ENCODE measurements around the gene BMAL2. TPM values are rescaled to one million over a fixed set of nuclear protein-coding genes. Genes with fewer than 3 reads are reported as not detected.

The BMAL2 gene
- total RNA-seq, 1 donor from 2014 or later = 6.9 TPM

- Histone ChIP-seq H3K9me3 (no peaks in the 10 kb centered on the region), H3K36me3 (peaks cover 63% of the 10 kb centered on the region), H3K4me1 (peaks cover 3% of the 10 kb centered on the region), H3K27me3 (no peaks in the 10 kb centered on the region), H3K4me3 (no peak overlapping the region), H3K27ac (no peak overlapping the region)
- DNase-seq (no peak), ATAC-seq (no peak)
- TF ChIP-seq, protein P1, sequence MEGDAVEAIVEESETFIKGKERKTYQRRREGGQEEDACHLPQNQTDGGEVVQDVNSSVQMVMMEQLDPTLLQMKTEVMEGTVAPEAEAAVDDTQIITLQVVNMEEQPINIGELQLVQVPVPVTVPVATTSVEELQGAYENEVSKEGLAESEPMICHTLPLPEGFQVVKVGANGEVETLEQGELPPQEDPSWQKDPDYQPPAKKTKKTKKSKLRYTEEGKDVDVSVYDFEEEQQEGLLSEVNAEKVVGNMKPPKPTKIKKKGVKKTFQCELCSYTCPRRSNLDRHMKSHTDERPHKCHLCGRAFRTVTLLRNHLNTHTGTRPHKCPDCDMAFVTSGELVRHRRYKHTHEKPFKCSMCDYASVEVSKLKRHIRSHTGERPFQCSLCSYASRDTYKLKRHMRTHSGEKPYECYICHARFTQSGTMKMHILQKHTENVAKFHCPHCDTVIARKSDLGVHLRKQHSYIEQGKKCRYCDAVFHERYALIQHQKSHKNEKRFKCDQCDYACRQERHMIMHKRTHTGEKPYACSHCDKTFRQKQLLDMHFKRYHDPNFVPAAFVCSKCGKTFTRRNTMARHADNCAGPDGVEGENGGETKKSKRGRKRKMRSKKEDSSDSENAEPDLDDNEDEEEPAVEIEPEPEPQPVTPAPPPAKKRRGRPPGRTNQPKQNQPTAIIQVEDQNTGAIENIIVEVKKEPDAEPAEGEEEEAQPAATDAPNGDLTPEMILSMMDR (IDR thresholded peaks at IDR 0.05) = no peak
- intact Hi-C loops (cut with DNase I) = no loop called here
Observed at GRCh38 chr12:27309293-27309994, 23.2 kb upstream of the BMAL2 start.

GRCh38 chr12:27309995-27310315, 22.7 kb upstream of the BMAL2 start:
- Histone ChIP-seq H3K27ac (no peak overlapping the region), H3K9me3 (no peaks in the 10 kb centered on the region), H3K27me3 (no peaks in the 10 kb centered on the region), H3K4me1 (peaks cover 3% of the 10 kb centered on the region), H3K36me3 (peaks cover 68% of the 10 kb centered on the region), H3K4me3 (no peak overlapping the region)
- ATAC-seq (no peak), DNase-seq (no peak)
- TF ChIP-seq, protein P1 (IDR thresholded peaks at IDR 0.05) = no peak
- intact Hi-C loops (cut with DNase I) = no loop called here

DNA sequence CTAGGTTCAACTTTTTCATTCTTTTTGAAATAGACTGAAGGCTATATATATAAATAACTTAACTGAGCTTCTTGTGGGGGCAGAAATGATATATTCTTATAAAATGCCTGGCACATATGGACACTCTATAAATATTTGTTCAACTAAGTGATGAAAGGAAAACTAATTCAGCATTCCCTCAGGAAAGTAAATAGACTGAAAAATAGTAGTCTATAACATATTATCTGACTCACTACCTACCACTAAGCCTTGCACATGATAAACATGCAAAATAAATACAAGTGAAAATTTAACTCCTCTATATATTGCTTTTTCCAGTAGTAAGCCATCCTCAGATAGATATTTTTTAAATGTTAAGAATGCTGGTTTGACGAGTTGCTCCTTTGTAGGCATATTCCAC, 15.7 kb upstream of the BMAL2 start:
- Histone ChIP-seq H3K36me3 (peaks cover 84% of the 10 kb centered on the region), H3K4me1 (no peaks in the 10 kb centered on the region), H3K27me3 (no peaks in the 10 kb centered on the region), H3K4me3 (no peak overlapping the region), H3K9me3 (no peaks in the 10 kb centered on the region), H3K27ac (no peak overlapping the region)
- TF ChIP-seq, protein P1 (IDR thresholded peaks at IDR 0.05) = no peak
- DNase-seq (no peak), ATAC-seq (no peak)
- intact Hi-C loops (cut with DNase I) = no loop called here

DNA sequence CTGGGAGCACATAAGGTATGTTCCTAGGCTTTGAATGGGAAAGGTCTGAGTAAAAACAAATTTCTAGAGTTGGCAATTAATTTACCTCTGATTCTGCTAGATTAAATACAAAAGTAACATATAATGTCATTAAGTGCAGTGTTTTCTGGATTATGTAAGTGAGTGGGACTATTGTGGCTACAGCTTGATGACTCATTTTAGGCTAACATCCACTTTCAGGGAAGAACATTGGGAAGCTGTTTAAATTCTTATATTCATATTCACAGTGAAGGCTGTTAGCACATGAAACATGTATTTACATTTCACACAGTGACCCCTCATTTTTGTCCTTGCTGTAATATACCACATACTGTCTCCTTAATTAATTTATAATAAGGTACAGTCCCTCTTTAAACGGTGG, 13.2 kb upstream of the BMAL2 start:
- Histone ChIP-seq H3K4me3 (no peak overlapping the region), H3K4me1 (no peaks in the 10 kb centered on the region), H3K9me3 (no peaks in the 10 kb centered on the region), H3K36me3 (peaks cover 82% of the 10 kb centered on the region), H3K27me3 (no peaks in the 10 kb centered on the region), H3K27ac (no peak overlapping the region)
- ATAC-seq (no peak), DNase-seq (no peak)
- TF ChIP-seq, protein P1 (IDR thresholded peaks at IDR 0.05) = no peak
- intact Hi-C loops (cut with DNase I) = no loop called here

- intact Hi-C loops (cut with DNase I) = no loop called here
- DNase-seq (no peak), ATAC-seq (no peak)
- TF ChIP-seq, protein P1 (IDR thresholded peaks at IDR 0.05) = no peak
- Histone ChIP-seq H3K36me3 (peaks cover 78% of the 10 kb centered on the region), H3K9me3 (no peaks in the 10 kb centered on the region), H3K27me3 (no peaks in the 10 kb centered on the region), H3K4me3 (no peak overlapping the region), H3K4me1 (no peaks in the 10 kb centered on the region), H3K27ac (no peak overlapping the region)
Observed at GRCh38 chr12:27319848-27320247, 12.8 kb upstream of the BMAL2 start.

GRCh38 chr12:27324530-27324929, 8.1 kb upstream of the BMAL2 start:
- no peak for ATAC-seq
- H3K4me1 ChIP-seq = no peaks in the 10 kb centered on the region
- H3K9me3 ChIP-seq = no peaks in the 10 kb centered on the region
- H3K4me3 ChIP-seq = no peak overlapping the region
- no peak for DNase-seq
- no peak overlapping the region for H3K27ac ChIP-seq
- H3K27me3 ChIP-seq = no peaks in the 10 kb centered on the region
- TF ChIP-seq, protein P1 (IDR thresholded peaks at IDR 0.05) = no peak
- intact Hi-C loops (cut with DNase I) = no loop called here
- H3K36me3 ChIP-seq = peaks cover 40% of the 10 kb centered on the region
